HG02610 (cell line): ENCODE data around the gene TFG.
A peak's percentile ranks its signal among the peaks of the same experiment; 100 is the strongest.
"Not testable (repeated sequence)": the region's sequence is repeated elsewhere in the genome, so short reads cannot be mapped to it uniquely, and the experiment has no call there.

Experiments used
- ATAC-seq: cut with Tn5 transposase; IDR thresholded peaks from one replicate; pipeline ENCODE4 v1.9.1; 2021; ENCODE audit warnings: mild to moderate bottlenecking, moderate library complexity; ENCODE audit not compliant: unreplicated experiment

The TFG gene

DNA sequence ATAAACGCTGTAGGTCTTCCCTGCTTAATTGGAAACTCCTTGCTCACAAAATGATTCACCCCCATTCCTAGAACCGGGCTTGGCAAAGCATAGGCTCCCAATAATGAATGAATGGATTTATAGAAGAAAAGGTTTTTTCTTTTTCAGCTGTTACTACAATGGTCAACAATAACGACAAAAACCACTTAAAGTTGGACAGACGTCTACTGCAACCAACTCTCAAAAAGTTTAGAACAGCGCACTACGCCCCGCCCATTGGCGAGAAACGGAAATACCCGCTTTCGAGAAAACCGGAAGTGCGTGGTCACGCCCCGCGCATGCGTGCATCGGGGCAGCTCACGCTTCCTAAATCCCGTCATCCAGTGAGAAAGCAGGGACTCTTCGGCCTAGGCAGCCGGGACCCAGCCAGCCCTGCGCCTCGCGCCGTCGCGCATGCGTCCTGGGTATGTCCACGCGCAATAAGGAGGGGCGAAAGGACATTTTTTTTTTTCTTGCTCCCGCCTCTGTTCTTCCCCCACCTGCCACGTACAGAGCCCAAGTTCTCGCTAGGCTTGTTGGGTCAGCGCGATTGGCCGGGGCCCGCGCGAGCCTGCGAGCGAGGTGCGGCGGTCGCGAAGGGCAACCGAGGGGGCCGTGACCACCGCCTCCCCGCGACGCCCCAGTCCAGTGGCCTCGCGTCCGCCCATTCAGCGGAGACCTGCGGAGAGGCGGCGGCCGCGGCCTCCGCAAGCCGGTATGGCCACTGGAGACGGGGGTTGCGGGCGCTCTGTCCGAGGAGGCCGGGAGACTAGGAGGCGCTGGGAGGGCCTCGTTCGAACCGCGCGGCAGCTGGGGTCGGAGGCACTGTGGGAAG, at the start of gene TFG:
TFG (plus strand) TSS at position 506 of the 853 bp plus-strand sequence. CDS start 4,192 bp downstream, outside the sequence.
- peak; percentile 93 for ATAC-seq

GRCh38 chr3:100661294-100661693, 48.0 kb upstream of the TFG start:
- not testable (repeated sequence) for ATAC-seq

GRCh38 chr3:100662113-100662823, 47.0 kb upstream of the TFG start:
- no peak for ATAC-seq

- ATAC-seq: no peak
Measured at GRCh38 chr3:100665230-100665629, 44.1 kb upstream of the TFG start.

- not testable (repeated sequence) for ATAC-seq
Measured at GRCh38 chr3:100666699-100667098, 42.6 kb upstream of the TFG start.

DNA sequence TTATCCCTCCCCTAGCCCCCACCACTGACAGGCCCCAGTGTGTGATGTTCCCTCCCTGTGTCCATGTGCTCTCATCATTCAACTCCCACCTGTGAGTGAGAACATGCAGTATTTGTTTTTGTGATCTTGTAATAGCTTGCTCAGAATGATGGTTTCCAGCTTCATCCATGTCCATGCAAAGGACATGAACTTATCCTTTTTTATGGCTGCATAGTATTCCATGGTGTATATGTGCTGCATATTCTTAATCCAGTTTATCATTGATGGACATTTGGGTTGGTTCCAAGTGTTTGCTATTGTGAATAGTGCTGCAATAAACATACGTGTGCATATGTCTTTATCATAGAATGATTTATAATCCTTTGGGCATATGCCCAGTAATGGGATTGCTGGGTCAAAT, 42.0 kb upstream of the TFG start:
- not testable (repeated sequence) for ATAC-seq

DNA sequence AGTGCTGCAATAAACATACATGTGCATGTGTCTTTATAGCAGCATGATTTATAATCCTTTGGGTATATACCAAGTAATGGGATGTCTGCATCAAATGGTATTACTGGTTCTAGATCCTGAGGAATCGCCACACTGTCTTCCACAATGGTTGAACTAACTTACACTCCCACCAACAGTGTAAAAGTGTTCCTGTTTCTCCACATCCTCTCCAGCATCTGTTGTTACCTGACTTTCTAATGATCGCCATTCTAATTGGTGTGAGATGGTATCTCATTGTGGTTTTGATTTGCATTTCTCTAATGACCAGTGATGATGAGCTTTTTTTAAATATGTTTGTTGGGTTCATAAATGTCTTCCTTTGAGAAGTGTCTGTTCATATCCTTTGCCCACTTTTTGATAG, 38.3 kb upstream of the TFG start:
- ATAC-seq: not testable (repeated sequence)

DNA sequence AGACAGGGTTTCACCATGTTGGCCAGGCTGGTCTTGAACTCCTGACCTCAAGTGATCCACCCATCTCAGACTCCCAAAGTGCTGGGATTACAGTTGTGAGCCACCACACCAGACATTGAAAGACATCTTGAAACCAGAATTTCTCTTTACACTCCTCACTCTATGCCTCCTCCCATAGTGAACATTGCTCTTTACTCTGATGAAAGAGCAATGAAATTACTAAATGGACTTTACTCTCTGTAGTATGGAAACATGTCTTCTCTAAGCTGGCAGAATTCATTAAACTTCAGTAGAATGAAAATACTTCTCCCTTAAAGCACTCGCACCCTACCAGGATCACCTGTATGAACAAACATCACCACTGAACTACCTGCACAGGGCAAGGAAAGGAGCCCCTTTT, 27.8 kb upstream of the TFG start:
- no peak for ATAC-seq

DNA sequence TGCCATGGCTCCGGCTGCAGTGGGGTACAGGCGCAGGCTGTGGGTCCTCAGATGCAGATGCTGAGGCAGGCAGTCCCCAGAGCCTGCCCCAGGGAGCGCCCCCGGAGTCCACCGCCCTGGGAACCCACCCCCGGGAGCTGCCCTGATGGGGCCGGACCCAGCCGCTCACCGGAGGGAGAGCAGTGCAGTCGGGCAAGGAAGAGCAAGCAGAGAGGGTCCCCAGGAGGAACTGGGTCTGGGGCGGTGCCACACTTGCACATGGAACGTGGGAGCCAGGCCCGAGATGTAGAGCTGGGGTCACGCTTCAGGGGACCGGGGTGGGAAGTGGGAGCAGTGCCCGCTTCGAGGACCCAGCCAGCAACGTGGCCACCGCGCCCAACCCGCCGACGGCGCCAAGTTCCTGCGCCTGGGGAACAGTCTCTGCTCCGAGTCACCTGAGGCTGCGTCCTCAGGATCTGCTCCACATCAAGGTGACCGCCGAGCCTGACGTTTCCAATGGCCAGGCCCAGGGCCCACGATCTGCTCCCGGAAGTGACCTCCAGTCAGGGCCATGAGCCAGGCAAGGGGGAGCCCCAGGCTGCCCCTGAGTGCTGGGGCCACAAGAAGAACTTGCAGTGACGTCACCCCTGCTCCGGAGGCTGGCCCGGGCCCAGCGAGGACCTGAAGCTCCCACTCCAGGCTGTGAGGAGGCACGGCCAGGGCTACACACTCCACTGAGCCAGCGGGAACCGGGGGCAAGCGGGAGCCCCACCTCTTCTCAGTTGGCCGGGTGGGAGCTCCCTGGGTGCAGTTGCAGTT, 27.0 kb upstream of the TFG start:
- ATAC-seq: no peak

GRCh38 chr3:100682854-100683760, 26.2 kb upstream of the TFG start:
- ATAC-seq: no peak

GRCh38 chr3:100693225-100693624, 16.1 kb upstream of the TFG start:
- ATAC-seq: no peak

DNA sequence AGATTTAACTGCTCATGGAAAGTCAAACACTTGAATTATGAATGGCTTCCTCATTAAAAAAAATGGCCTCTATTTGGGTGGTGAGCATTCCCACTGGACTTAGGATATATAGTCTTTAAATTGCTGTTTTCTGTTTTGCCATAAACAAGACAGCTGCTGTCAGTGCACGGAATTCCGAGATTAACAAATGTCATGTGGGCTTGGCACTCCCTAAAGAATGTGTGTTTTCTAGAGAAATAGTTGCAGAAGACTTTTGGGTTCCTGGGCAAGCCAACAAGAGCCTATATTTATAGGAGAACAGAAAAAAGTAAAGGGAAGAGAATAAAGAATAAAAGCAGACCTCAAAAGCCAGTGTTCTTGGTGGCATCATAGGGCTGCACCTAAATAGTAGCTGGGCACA, 13.6 kb upstream of the TFG start:
- ATAC-seq: no peak

- ATAC-seq: no peak
Measured at GRCh38 chr3:100696161-100696560, 13.1 kb upstream of the TFG start.

GRCh38 chr3:100697172-100697571, 12.1 kb upstream of the TFG start:
- ATAC-seq: no peak

DNA sequence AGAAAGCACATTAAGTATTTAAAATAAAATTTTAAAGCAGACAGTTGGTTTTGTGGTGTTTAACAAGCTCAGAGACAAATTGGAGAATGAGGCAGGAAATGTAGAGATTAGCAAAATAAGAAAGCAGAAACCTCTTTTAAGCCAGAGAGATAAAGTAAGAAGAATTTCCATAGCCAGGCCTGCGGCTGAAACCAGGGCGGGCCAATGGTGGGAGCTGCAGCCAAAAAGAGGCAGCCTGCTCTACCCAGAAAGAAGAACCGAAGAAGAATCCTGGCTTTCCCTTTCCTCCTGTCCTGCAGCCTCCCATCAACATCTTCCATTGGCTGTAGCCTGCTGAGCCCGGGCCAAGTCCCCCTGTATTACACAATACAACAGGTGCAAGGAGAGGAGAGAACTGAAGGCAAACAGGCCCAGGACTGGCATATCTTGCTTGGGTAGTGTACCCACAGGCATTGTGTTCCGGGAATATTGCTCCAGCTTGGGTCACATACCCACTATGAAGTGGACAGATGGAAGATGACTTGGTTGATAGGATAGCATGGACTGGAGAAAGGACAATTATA, 11.5 kb upstream of the TFG start:
- ATAC-seq: no peak

- ATAC-seq: no peak
Measured at GRCh38 chr3:100698736-100699135, 10.6 kb upstream of the TFG start.

GRCh38 chr3:100700708-100701107, 8.6 kb upstream of the TFG start:
- ATAC-seq: no peak

DNA sequence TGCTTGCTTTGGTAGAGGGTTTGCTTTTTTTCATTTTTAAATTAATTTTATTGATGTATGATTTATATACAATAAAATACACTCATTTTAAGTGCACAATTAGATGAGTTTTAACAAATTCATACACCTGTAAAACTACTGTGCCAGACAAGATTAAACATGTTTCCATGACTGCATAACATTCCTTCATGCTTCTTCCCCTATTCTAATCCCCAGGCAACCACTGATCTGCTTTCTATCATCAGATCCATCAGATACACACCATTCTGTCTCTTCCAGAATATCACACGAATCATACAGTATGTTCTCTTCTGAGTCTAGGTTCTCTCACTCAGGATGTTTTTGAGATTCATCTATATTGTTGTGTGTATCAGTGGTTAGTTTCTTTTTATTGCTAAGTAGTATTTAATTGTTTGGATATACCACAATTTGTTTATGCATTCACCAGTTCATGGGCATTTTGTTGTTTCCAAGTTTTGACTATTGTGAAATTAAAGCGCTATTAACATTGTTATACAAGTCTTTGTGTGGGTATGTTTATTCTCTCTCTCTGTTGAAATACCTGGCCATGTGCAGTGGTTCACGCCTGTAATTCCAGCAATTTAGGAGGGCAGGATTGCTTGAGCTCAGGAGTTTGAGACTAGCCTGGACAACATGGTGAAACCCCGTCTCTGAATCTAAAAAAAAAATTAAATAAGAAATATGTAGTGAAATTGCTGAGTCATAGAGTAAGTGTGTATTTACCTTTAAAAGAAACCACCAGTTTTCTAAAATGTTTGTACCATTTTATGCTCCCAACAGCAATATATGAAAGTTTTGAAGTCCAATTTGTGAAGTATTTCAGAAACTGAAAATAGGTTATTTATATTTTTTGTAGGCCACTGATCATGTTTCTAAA, 7.0 kb upstream of the TFG start:
- no peak for ATAC-seq

DNA sequence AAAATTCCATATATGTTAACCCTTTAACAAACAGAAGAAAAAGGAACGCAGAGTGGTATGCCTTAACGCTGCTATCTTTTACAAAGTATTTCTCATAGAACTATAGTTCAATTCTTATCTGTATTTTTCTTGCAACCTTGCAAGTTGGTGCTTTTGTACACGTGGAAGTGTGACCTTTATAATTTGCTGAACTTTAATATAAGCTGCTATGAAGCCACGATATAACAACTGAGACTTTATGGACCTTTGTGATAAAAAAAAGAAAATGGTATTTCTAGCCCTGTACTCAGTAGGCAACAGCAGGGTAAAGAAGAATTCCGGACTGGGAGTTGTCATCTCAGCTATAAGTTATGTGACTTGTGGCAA, 6.3 kb upstream of the TFG start:
- no peak for ATAC-seq
